Cerebellar nuclear complex (tissue), 1 donor: ENCODE measurements around the gene KLF4.

Source experiments
- DNase-seq, 2 experiments: peaks; one replicate each; lab custom pipeline; 2025; lab: John Stamatoyannopoulos, UW

The KLF4 gene

GRCh38 chr9:107487521-107488374 is 1.8 kb downstream of the KLF4 start:
- DNase-seq, result no peak

DNA sequence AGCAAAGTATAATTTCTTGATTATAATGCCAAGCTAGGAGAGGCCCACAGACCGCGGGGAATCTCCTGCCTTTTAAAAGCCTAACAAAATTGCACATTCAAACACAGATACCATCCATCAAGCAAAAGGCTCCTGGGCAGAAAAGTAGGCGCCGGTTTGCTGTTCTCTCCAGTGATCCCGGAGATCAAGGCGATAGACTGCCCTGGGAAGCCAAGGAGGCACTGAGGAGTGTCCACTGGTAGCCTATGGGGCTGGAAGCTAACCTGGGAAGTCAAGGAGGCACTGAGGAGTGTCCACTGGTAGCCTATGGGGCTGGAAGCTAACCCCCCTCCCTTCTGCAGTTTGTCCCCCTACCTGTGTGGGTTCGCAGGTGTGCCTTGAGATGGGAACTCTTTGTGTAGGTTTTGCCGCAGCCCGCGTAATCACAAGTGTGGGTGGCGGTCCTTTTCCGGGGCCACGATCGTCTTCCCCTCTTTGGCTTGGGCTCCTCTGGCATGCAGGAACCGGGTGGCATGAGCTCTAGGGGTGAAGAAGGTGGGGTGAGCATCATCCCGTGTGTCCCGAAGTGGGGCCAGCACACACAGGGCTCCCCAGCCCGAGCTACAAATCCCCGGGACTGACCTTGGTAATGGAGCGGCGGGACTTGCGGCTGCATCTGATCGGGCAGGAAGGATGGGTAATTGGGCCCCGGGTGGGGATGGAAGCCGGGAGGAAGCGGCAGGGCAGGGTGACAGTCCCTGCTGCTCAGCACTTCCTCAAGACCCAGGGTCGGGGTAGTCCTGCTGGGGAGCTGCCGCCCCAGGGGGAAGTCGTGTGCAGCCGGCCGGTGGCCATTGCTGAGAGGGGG is 2.7 kb downstream of the KLF4 start:
- no peak for DNase-seq

GRCh38 chr9:107485458-107486043 is 4.0 kb downstream of the KLF4 start:
- DNase-seq, result no peak

- DNase-seq, result no peak
Measured at GRCh38 chr9:107484117-107484723, 5.3 kb downstream of the KLF4 start.

- no peak for DNase-seq
Measured at GRCh38 chr9:107483666-107484065, 5.9 kb downstream of the KLF4 start.

DNA sequence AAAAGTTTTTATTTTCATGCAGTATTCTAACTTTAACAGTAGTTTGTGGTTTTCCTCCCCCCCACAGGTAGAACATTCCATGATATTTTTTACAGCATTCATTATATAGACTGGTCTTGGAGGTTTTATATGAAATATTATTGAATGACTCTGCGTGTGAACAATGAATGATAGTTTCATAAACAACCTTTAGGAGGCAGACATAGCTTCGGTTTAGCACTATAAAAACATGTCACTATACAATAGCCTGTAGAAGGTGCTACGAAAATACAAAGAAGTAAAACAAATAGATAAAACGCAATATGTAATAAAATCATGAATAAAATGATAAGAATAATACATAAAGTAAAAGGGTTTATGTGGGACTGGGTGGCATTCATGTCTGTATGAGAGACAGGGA is 8.5 kb downstream of the KLF4 start:
- no peak for DNase-seq

DNA sequence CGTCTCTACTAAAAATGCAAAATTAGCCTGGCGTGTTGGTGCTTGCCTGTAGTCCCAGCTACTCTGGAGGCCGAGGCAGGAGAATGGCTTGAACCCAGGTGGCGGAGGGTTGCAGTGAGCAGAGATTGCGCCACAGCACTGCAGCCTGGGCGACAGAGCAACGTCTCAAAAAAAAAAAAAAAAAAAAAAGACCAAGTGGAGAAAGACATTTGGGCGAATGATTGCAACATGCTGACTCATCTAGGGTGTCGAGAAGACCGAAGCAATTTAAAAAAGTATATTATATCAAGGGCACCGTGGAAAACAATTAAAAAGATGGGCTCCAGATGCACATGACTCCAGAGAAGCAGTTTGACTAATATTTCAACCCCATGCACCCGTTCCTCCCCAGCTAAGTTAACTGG is 9.2 kb downstream of the KLF4 start:
- no peak for DNase-seq

- DNase-seq, result no peak
Measured at GRCh38 chr9:107478805-107479204, 10.8 kb downstream of the KLF4 start.

- DNase-seq, result no peak
Measured at GRCh38 chr9:107474124-107474523, 15.4 kb downstream of the KLF4 start.

GRCh38 chr9:107472581-107473340 is 16.8 kb downstream of the KLF4 start:
- no peak for DNase-seq

DNA sequence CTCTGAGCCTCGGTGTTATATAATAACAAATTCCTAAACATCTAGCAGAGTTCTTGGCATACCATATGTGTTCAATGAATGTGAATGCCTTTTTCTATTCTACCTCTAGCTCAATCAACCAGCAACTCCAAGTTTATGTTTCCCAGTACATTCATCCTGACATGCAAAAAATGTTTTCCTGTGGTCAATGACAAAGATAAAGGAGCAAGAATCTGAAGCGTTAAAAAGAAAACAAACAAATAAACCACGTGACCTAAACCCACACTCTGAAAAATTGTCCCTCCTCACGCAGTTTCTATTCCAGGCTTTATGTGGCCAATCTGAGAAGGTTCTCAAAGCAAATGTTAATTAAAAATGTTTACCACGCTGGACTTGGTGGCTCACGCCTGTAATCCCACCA is 18.0 kb downstream of the KLF4 start:
- DNase-seq, result no peak

DNA sequence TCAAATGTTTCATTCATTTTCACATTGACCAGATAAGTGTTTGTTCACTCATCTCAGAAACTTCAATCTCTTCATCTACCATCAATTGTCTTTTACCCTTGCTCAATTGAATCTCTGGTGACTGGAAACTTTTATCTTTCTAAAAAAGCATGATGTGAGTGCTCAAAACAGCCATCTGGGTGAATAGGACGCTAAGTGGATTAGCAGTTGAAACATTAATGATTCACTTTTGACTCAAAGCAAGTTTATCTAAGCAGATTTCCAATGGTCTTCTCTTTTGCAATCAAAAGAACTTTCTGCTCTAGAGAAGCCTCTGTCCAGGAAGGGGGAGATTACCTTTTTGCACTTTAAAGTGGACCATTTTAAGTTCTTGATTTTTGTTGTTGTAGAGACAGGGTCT is 22.2 kb downstream of the KLF4 start:
- no peak for DNase-seq

DNA sequence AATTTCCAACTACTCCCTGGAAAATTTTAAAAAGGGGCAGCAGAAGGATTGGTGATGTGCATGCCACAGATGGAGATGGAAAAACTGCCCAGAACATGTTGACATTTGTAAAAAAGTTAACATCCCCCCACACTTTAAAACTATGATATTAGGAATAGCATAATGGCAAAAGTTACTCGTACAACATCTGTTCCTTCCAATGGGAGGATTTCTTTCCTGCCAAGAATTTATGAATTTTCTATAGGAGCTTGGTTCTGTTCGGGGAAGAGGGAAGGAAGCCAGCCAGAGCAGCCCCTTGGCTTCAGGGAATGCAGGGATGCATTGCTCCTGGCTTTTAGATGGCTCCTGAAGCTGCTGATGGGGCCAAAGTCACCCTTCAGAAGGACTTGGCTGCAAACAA is 22.7 kb downstream of the KLF4 start:
- DNase-seq, result no peak

DNA sequence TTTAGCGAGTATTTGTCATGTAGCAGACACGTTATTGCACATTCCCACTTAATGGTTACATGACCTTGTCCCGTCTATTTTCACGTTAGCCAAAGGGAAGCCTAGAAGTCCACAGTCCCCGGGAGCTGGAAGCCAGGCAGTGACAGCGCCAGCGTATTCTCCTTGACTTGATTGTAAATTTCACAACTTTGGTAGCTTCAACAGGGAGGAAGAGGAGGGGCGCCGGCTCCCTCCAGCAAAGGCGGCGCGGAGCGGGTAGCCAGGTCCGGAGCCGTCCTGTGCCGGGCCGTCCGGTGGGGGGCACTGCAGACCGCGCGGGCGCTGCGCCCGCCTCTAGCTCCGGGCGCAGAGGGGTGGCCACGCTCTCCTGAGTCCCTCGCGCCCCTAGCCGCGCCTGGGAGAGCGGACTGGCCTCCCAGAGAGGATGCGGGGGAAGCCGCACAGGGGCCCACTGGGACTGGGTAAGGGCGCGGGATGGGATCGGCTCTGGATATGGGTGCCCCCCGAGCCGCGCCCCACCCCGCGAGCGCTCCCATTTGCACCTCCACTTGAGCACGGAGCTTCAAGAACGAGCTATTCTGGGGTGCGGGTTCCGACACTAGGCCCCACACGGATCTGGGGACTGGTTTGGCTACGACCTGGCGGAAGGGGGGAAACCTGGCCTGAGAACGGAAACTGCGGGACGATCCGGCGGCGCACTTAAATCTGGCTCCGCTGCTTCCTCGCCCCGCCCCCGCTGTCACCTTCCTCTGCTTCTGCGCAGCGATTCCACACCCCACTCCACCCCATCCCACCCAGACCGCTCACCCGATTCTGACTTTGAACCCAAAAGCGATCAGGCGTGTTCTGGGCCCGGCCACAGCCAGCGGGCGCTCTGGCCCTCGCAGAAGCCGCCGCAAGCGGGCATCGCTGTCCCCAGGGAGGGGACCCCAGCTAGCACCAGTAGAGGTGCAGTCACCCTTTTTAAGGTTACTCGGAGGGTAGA is 23.8 kb downstream of the KLF4 start:
- no peak for DNase-seq

DNA sequence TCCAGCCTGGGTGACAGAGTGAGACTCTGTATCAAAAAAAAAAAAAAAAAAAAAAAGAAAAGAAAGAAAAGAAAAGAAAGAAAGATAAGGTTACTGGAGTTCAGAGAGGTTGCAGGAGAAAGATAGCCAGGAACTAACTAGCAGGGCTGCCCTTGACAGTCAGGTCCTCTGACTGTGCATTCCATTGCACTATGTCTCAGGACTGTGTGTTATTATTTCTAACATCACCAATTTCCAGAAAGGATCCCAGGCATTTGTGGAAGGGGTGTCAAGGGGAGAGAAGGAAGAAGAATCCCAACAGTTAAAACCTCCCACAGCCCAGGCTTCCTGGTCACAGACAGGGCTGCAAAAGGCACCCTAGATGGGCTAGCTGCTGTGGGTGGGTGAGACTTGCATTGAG is 25.1 kb downstream of the KLF4 start:
- DNase-seq, result no peak

- no peak for DNase-seq
Measured at GRCh38 chr9:107462691-107463090, 26.9 kb downstream of the KLF4 start.

GRCh38 chr9:107460153-107461023 is 29.2 kb downstream of the KLF4 start:
- DNase-seq, result no peak

DNA sequence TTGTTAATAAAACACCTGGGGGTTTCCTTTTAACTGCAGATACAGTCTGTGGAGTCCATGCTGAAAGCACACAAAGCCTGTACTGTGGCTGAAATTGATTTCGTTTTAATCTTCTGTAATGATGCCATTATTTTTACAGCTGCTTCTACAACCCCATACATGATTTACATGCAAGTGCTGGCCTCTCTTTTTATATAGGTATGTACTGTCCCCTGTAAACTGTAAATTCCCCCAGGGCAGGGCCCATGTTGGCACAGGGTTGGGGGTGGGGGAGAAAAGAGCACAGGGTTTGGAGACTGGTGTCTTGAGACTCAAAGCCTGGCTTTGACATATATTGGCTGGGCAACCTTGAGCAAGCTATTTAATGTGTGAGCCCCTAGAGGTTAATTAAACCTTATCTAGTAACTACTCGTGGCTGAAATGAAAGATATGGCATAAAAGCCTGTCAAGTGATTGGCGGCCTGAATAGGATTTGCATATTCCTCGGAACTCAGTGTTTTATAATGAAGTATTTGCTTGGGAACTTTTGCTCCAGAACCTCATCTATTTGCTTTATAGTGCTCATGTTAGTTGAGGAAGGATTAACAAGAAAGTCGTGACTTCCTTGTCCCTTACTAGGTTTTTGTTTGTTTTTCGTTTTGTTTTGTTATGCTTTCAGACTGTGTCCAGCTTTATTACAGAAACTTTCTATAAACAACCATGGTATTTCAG is 34.0 kb downstream of the KLF4 start:
- no peak for DNase-seq

- DNase-seq, result no peak
Measured at GRCh38 chr9:107453479-107453878, 36.1 kb downstream of the KLF4 start.
